ENCODE measurements around the gene SYK.

DNA sequence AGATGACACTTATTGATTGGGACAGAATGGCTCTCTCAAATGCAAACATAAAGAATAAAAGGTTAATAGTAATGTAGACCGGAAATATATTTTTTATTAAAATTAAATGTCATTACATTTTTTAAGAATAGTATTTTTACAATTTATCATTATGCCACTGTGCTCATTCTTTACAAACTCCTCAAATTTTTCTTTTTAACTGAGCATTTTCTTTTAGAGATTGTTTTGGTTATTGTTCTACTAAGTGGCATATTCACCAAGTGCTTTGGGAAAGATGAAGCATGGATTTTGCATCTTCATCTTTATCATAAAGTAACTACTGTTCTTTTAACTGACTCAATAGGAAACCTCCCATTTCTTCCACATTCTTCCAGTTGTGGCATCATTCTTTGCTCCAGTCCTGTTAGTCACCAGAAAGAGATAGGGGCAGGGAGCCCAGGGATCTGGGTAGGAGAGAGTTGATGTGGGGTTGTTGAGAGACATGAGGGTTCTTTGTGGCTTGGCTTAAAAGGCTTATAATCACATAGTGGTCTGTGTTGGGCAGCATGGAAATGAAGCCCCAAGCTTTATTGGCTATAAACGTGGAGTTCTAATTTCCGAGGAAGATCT, 69.8 kb downstream of the SYK start:
- TF ChIP-seq, protein P1, sequence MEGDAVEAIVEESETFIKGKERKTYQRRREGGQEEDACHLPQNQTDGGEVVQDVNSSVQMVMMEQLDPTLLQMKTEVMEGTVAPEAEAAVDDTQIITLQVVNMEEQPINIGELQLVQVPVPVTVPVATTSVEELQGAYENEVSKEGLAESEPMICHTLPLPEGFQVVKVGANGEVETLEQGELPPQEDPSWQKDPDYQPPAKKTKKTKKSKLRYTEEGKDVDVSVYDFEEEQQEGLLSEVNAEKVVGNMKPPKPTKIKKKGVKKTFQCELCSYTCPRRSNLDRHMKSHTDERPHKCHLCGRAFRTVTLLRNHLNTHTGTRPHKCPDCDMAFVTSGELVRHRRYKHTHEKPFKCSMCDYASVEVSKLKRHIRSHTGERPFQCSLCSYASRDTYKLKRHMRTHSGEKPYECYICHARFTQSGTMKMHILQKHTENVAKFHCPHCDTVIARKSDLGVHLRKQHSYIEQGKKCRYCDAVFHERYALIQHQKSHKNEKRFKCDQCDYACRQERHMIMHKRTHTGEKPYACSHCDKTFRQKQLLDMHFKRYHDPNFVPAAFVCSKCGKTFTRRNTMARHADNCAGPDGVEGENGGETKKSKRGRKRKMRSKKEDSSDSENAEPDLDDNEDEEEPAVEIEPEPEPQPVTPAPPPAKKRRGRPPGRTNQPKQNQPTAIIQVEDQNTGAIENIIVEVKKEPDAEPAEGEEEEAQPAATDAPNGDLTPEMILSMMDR (IDR thresholded peaks at IDR 0.05): peak; percentile 65
- TF ChIP-seq ZFX (IDR thresholded peaks at IDR 0.05; ENCODE audit: borderline replicate concordance): no peak
